Osteoblast (primary cell): ENCODE results near the gene DGKI. TPM values are rescaled to one million over a fixed set of nuclear protein-coding genes. Genes with fewer than 3 reads are reported as not detected.

Source experiments
- DNase-seq: peaks from one replicate; pipeline ENCODE4 v3.0.0; 2011; ENCODE audit warnings: low spot score, mixed read lengths; ENCODE audit not compliant: insufficient read length; ENCODE audit errors: missing footprints
- H2AFZ ChIP-seq: 2 replicates; pipeline ENCODE4 v1.6.0; 2011; ENCODE audit warnings: mild to moderate bottlenecking, low read length
- H3K27ac ChIP-seq: 2 replicates; pipeline ENCODE4 v1.5.1; 2011; ENCODE audit warnings: mild to moderate bottlenecking, low read depth, low read length, moderate library complexity
- H3K27me3 ChIP-seq: 2 replicates; pipeline ENCODE4 v1.6.0; 2012; ENCODE audit warnings: mild to moderate bottlenecking, control low read depth, inconsistent platforms, low read length, moderate library complexity; ENCODE audit not compliant: insufficient read depth
- H3K36me3 ChIP-seq: 2 replicates; pipeline ENCODE4 v1.5.1; 2011; ENCODE audit warnings: mild to moderate bottlenecking, low read length, control low read depth, moderate library complexity; ENCODE audit not compliant: insufficient read depth
- H3K4me1 ChIP-seq: 2 replicates; pipeline ENCODE4 v1.5.1; 2011; ENCODE audit warnings: mild to moderate bottlenecking, low read length, control low read depth, moderate library complexity; ENCODE audit not compliant: insufficient read depth
- H3K4me2 ChIP-seq: 2 replicates; pipeline ENCODE4 v1.6.0; 2011; ENCODE audit warnings: mild to moderate bottlenecking, low read length; ENCODE audit not compliant: insufficient read depth
- H3K4me3 ChIP-seq: fragments of 200-600 bp; sonication (generic); 3 replicates; pipeline ENCODE4 v1.5.1; 2012; ENCODE audit warnings: mild to moderate bottlenecking, low read length, inconsistent platforms; ENCODE audit not compliant: insufficient read depth
- H3K79me2 ChIP-seq: 2 replicates; pipeline ENCODE4 v1.6.0; 2012; ENCODE audit warnings: mild to moderate bottlenecking, low read length, control low read depth, inconsistent platforms; ENCODE audit not compliant: insufficient read depth
- H3K9me3 ChIP-seq: 2 replicates; pipeline ENCODE4 v1.5.1; 2011; ENCODE audit warnings: low read depth, low read length, control low read depth
- H4K20me1 ChIP-seq: 2 replicates; pipeline ENCODE4 v1.6.0; 2012; ENCODE audit warnings: mild to moderate bottlenecking, low read length, control low read depth; ENCODE audit not compliant: insufficient read depth
- total RNA-seq: library from RNA; depleted of rRNA; stranded (reverse); fragments of >200 nt; gene quantifications from 2 replicates; pipeline ENCODE4 v1.2.3, GENCODE V29; 2012
- TF ChIP-seq, protein P1 (sequence below): IDR thresholded peaks from 2 replicates; pipeline ENCODE4 v1.5.1; 2011; ENCODE audit warnings: mild to moderate bottlenecking, low read depth, low read length, moderate library complexity; ENCODE audit errors: extremely low read depth

DGKI gene
- total RNA-seq, 1 donor = 19.2 TPM

DNA sequence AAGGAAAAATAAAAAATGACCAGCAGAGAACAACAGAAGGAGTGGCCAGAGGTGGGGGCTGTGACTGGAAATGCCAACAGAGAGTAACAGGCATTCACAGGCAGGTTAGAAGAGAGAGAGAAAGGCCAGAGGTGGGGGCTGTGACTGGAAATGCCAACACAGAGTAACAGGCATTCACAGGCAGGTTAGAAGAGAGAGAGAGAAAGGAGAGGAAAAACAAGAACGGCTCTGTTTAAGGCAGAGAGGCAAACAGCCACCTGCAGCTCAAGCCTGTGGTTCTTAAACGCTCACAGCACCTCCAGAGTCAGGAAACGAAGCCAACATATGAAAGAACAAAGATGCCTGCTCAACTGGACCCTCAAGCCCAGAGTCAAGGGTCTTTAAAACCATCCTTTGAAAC lies 39.5 kb upstream of the DGKI start:
- Histone ChIP-seq H3K79me2 (peaks cover 29% of the 10 kb centered on the region), H3K36me3 (peaks cover 71% of the 10 kb centered on the region), H3K4me2 (no peak overlapping the region), H3K4me1 (peaks cover 44% of the 10 kb centered on the region), H3K27me3 (no peaks in the 10 kb centered on the region), H3K4me3 (no peak overlapping the region), H3K27ac (peak overlapping the region; percentile 58), H2AFZ (no peak overlapping the region), H4K20me1 (no peaks in the 10 kb centered on the region), H3K9me3 (no peaks in the 10 kb centered on the region)
- no peak for DNase-seq
- TF ChIP-seq, protein P1, sequence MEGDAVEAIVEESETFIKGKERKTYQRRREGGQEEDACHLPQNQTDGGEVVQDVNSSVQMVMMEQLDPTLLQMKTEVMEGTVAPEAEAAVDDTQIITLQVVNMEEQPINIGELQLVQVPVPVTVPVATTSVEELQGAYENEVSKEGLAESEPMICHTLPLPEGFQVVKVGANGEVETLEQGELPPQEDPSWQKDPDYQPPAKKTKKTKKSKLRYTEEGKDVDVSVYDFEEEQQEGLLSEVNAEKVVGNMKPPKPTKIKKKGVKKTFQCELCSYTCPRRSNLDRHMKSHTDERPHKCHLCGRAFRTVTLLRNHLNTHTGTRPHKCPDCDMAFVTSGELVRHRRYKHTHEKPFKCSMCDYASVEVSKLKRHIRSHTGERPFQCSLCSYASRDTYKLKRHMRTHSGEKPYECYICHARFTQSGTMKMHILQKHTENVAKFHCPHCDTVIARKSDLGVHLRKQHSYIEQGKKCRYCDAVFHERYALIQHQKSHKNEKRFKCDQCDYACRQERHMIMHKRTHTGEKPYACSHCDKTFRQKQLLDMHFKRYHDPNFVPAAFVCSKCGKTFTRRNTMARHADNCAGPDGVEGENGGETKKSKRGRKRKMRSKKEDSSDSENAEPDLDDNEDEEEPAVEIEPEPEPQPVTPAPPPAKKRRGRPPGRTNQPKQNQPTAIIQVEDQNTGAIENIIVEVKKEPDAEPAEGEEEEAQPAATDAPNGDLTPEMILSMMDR = no peak

DNA sequence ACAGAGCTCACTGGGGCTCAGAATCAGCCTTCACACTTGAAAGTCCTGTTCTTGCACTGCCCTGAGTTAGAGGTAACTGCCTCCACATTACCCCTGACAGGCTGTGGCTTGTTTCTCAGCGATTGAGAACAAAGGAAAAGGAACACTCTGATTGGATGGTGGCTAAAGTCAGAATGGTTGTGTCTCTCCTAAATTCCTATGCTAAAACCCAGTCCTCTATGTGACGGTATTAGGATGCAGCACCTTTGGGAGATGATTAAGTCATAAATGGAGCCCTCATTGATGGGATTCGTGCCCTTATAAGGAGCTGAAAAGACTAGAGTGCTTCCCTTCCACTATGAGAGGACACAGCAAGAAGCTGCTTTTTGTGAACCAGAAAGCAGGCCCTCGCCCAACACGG lies 38.9 kb upstream of the DGKI start:
- Histone ChIP-seq H3K36me3 (peaks cover 74% of the 10 kb centered on the region), H3K27ac (peak overlapping the region; percentile 58)

DNA sequence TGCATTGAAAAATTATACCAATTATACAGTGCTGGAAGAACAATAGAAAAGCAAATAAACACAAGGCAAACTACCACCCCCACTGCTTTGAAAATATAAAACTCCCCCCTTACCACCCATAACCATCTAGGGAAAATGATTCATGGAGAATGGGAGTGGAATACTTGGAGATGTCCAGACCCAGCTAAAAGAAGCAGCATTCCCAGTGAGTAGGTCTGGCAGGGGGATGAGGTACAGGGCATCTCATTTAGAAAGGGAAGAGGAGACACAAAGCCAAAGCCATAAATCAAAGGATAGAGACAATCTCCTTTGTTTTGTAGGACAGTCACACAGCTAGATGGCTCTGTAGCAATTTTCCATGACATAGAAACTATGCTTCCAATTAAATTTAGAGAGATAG lies 36.0 kb upstream of the DGKI start:
- no peaks in the 10 kb centered on the region for H3K27me3 ChIP-seq
- peak overlapping the region; percentile 29 for H3K4me3 ChIP-seq
- no peaks in the 10 kb centered on the region for H3K9me3 ChIP-seq
- H3K36me3 ChIP-seq = peaks cover 73% of the 10 kb centered on the region
- TF ChIP-seq, protein P1 = no peak
- H2AFZ ChIP-seq = no peak overlapping the region
- H4K20me1 ChIP-seq = no peaks in the 10 kb centered on the region
- no peak for DNase-seq
- H3K4me1 ChIP-seq = peaks cover 74% of the 10 kb centered on the region
- H3K27ac ChIP-seq = peak overlapping the region; percentile 99
- peak overlapping the region; percentile 57 for H3K4me2 ChIP-seq
- H3K79me2 ChIP-seq = peaks cover 10% of the 10 kb centered on the region

More for the DNA sequence above, 38.9 kb upstream of the DGKI start:
- H3K9me3 ChIP-seq = no peaks in the 10 kb centered on the region
- no peak overlapping the region for H3K4me2 ChIP-seq
- no peak overlapping the region for H2AFZ ChIP-seq
- peaks cover 29% of the 10 kb centered on the region for H3K79me2 ChIP-seq
- peaks cover 45% of the 10 kb centered on the region for H3K4me1 ChIP-seq
- H4K20me1 ChIP-seq = no peaks in the 10 kb centered on the region
- no peak for DNase-seq
- H3K4me3 ChIP-seq = no peak overlapping the region
- H3K27me3 ChIP-seq = no peaks in the 10 kb centered on the region
- TF ChIP-seq, protein P1 = no peak

DNA sequence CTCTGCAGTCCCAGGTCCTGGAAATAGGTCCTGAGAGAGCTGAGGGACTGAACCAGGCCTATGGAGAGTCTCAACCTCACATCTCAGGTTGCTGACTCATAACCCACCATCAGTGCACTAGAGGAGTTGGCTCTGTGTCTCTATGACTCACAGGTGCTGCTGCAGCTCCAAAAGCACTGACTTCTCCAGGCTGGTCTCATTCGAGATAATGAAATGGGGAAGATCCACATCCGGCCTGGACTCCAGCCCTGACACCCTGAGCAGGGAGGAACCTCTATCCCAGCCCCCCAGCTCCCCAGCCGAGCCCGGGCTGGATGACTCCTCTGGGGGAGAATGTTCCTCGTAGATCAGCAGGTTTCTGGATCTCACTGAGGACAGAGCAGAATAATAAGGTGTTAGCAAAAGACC lies 35.5 kb upstream of the DGKI start:
- Histone ChIP-seq H3K4me1 (peaks cover 76% of the 10 kb centered on the region), H3K4me3 (peak overlapping the region; percentile 29)

More for the DNA sequence above, 35.5 kb upstream of the DGKI start:
- no peak overlapping the region for H2AFZ ChIP-seq
- H3K27ac ChIP-seq = peak overlapping the region; percentile 99
- TF ChIP-seq, protein P1 = no peak
- DNase-seq = peak; percentile 95
- H3K4me2 ChIP-seq = peak overlapping the region; percentile 57
- peaks cover 73% of the 10 kb centered on the region for H3K36me3 ChIP-seq
- H3K79me2 ChIP-seq = peaks cover 12% of the 10 kb centered on the region
- no peaks in the 10 kb centered on the region for H3K9me3 ChIP-seq
- H3K27me3 ChIP-seq = no peaks in the 10 kb centered on the region
- no peaks in the 10 kb centered on the region for H4K20me1 ChIP-seq
